ENCODE data around the gene DISC1.
"Not testable (repeated sequence)": the region's sequence is repeated elsewhere in the genome, so short reads cannot be mapped to it uniquely, and the experiment has no call there.

Gene DISC1

DNA sequence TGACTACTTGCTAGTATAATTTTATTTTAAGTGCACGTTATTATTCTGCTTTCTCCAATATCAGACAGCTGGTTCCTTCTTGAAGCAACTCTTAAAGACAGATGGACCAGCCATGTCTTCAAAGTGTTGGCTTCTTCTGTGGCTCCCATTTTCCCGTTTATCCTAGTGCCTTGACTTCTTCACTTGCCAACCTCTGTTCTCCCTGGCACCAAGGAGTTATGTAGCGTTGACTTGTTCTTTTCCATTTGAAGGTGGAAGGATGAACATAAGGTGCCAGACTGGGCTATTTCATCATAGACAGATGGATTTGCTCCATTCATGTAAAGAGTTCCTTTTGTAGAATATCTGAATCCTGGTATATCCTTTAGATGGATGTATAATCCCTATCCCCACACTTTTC is 260.6 kb downstream of the DISC1 start:
- no peak for DNase-seq (ENCODE audit: low read depth in 2 of 2)

DNA sequence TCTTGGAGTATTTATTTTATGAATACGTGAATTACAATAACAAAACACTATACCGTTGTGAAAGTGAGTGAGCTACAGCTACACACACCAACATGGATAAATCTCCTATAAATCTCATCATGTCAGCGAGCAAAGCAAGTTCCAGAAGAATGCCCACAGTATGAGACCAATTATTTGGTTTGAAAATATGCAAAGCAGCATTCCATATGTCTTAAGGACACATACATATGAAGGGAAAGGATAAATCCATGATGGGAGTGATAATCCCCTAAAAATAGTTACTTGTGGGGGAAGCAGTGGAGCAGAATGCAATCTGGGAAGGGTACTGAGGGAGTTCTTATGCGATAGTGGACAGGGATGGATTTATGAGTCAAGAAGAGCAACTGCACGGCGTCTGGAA is 261.3 kb downstream of the DISC1 start:
- DNase-seq (ENCODE audit: low read depth in 2 of 2): no peak

GRCh38 chr1:231890791-231891190 is 264.2 kb downstream of the DISC1 start:
- DNase-seq (ENCODE audit: low read depth in 2 of 2): no peak

- no peak for DNase-seq (ENCODE audit: low read depth in 2 of 2)
These were observed 267.0 kb downstream of the DISC1 start for GRCh38 chr1:231893400-231894102.

- no peak for DNase-seq (ENCODE audit: low read depth in 2 of 2)
These were observed 270.2 kb downstream of the DISC1 start for GRCh38 chr1:231896806-231897205.

GRCh38 chr1:231899046-231899445 is 272.5 kb downstream of the DISC1 start:
- no peak for DNase-seq (ENCODE audit: low read depth in 2 of 2)

DNA sequence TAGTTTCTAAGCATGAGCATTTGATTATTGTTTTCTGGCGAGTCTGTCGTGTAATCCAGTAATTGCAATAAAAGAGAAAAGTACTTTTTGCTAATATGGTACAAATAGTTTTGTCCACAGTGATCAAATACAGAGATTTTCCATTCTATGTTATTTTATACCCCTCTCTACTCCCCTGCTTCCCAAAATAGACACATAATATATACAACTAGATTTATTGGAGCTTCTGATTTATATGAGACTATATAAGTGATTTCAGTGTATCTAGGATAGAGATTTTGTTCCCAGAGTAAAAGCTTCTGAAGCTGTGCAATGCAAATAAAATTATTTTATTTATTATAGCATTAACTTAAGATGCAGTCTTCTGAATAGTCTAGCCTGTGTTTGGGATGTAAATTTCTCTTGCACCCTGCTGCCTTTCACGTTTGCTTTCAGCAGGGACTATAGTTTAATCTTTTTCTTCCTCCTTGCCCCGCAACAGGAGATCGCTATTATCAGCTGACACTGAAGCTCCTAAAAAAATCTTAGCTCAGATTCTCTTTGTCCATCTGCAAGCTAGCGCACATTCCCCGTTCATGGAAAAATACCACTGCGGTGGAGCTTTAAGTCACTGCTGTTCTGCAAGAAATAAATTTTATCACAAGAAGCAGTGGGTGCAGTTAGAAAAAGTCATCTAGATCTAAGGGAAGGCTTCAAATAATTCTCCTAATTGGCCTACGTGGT is 273.3 kb downstream of the DISC1 start:
- no peak for DNase-seq (ENCODE audit: low read depth in 2 of 2)

DNA sequence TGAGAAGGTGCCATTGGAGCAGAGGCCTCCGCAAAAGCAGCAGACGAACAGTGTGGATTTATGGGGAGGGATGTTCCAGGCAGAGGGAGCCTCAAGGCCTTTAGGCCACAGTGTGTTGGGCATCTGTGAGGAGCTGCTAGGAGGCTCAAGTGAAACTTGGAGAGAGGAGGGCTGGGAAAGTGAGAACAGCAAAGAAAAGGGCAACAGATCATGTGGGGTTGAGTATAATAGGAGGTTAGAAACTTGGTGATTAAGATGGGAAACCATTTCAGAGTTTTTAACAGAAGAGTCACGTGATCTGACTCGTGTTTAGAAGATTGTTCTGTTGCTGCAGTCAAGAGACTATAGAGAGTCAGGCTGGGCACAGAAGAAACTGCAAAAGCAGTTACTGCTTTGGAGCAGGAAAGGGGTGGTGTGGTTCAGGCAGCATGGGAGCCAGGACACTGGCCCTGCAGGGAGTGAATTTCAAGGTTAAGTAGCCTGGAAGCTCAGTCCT is 277.0 kb downstream of the DISC1 start:
- no peak for DNase-seq (ENCODE audit: low read depth in 2 of 2)

DNA sequence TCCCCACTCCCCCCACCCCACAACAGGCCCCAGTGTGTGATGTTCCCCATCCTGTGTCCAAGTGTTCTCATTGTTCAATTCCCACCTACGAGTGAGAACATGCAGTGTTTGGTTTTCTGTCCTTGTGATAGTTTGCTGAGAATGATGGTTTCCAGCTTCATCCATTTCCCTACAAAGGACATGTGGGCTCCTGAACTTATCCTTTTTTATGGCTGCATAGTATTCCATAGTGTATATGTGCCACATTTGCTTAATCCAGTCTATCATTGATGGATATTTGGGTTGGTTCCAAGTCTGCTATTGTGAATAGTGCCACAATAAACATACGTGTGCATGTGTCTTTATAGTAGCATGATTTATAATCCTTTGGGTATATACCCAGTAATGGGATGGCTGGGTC is 280.7 kb downstream of the DISC1 start:
- not testable (repeated sequence) for DNase-seq (ENCODE audit: low read depth in 2 of 2)

- no peak for DNase-seq (ENCODE audit: low read depth in 2 of 2)
These were observed 286.9 kb downstream of the DISC1 start for GRCh38 chr1:231913493-231913892.

DNA sequence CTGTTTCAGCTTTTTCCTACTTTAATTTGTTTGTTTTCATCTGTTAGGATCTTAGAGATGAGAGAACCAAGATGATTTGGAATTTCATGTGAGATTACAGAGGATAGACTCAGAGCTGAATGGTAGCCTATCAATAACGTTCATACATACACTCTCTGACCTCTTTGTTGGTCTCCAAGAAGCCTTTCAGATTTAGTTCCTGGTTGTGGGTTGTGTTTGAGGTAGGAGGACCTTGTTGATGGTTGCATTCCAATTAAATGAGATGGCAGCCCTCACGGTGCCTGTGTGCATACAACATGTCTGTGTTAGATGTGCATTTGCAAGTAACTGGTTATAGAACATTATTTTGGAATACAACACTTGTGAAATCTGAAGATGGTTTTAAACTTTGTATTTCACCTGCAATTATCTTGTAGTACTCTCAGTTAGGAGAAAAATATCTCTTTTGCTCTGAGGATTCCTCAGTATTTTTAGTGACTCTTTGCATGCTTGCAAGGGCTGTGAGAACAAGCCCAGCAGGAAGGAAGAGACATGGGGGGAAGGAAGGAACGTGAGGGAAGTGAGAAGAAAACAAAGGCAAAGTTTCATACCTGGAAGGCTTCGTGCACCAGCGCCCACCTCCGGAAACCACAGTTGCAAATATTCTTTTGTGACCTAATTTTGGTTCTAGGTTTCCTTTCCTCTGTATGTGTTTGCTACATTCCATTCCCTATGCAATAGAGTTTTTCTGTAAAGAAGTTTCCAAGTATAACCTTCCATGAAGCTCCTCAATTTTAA is 291.8 kb downstream of the DISC1 start:
- DNase-seq (ENCODE audit: low read depth in 2 of 2): no peak

DNA sequence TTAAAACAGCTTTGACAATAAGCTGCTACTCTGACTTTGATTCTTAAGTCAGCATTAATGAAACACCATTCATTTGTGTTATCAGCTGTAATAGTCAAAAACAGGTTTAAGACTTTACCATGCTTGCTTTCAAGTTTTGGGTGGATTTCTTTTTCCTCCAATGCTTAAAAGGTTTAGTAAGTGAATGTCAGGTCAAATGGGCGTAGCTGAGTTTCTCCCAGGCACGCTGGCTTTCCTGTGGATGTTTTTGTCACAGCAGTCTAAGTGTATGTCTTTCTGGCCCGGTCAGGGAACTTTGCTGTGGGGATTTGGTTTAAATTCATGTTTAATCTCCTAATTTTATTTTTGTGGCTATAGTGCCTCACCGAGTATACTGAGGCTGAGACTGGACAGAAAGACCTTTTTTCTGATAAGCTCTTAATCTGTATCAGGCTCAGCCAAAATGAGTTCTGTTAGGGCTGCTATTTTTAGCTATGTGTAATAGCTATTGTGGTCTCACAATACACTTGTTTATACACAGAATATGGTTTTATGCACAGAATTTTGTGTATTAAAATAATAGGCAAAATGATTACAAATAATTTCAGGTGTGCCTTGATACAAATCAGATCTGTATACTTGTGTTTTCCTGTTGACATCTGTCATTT is 292.8 kb downstream of the DISC1 start:
- no peak for DNase-seq (ENCODE audit: low read depth in 2 of 2)

GRCh38 chr1:231919886-231920285 is 293.3 kb downstream of the DISC1 start:
- DNase-seq (ENCODE audit: low read depth in 2 of 2): no peak

- no peak for DNase-seq (ENCODE audit: low read depth in 2 of 2)
These were observed 295.2 kb downstream of the DISC1 start for GRCh38 chr1:231921646-231922345.

GRCh38 chr1:231923491-231924041 is 297.0 kb downstream of the DISC1 start:
- DNase-seq (ENCODE audit: low read depth in 2 of 2): no peak

- DNase-seq (ENCODE audit: low read depth in 2 of 2): no peak
These were observed 297.6 kb downstream of the DISC1 start for GRCh38 chr1:231924180-231924579.

DNA sequence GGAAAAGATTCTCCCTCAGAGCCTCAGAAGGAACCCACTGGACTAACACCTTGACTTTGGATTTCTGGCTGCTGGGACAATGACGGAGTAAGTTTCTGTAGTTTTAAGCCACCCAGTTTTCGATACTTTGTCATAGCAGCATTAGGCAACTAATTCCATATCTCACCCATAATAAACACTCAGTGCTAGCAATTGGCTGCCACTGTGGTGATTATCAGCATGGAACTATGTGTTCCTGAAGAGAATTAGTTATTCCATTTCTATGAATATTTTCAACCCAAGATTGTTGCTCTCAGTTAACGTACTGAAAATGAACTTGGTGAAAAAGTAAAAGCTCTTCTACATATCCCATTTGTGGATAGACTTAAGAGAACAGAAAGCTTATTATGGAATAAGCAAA is 299.3 kb downstream of the DISC1 start:
- no peak for DNase-seq (ENCODE audit: low read depth in 2 of 2)

DNA sequence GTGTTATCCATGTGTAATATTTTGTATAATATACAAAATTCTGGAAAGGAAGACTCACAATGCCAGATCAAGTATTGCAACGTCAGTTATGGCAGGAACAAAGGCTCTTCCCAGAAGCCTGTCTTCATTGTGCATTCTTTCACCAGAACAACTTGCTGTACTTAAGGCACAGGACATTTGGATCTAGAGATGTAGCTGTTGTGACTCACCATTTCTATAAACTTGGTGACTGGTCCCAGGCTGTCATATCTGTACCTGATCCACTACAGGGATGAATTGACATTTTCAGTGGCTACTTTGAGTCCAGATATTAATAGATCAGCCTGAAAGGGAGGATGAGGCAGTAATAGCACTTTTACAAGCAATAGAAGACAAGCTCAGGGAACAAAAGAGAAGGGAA is 299.8 kb downstream of the DISC1 start:
- DNase-seq (ENCODE audit: low read depth in 2 of 2): no peak

GRCh38 chr1:231926933-231927332 is 300.3 kb downstream of the DISC1 start:
- DNase-seq (ENCODE audit: low read depth in 2 of 2): no peak

- DNase-seq (ENCODE audit: low read depth in 2 of 2): no peak
These were observed 300.8 kb downstream of the DISC1 start for GRCh38 chr1:231927431-231927830.

GRCh38 chr1:231929311-231929710 is 302.7 kb downstream of the DISC1 start:
- DNase-seq (ENCODE audit: low read depth in 2 of 2): no peak
